Chondrocyte (in vitro differentiated cells): ENCODE results near the gene UBE2H. TPM values are rescaled to one million over a fixed set of nuclear protein-coding genes. Genes with fewer than 3 reads are reported as not detected.
"Not testable (repeated sequence)": the region's sequence is repeated elsewhere in the genome, so short reads cannot be mapped to it uniquely, and the experiment has no call there.

Experiments used
- DNase-seq: peaks from one replicate; pipeline ENCODE4 v3.0.0; 2021; ENCODE audit warnings: mixed read lengths, low spot score
- H3K27ac Mint-ChIP-seq: one replicate; pipeline ENCODE4 v1.8.0; 2021; ENCODE audit warnings: mild to moderate bottlenecking, moderate library complexity, mixed read lengths; ENCODE audit not compliant: unreplicated experiment
- H3K27me3 Mint-ChIP-seq: 2 replicates; pipeline ENCODE4 v1.8.0; 2021; ENCODE audit warnings: low read depth, mixed read lengths
- H3K36me3 Mint-ChIP-seq: 2 replicates; pipeline ENCODE4 v1.8.0; 2021; ENCODE audit warnings: low read depth, mixed read lengths
- H3K4me1 Mint-ChIP-seq: 2 replicates; pipeline ENCODE4 v1.8.0; 2021; ENCODE audit warnings: low read depth, mild to moderate bottlenecking, mixed read lengths
- H3K4me3 Mint-ChIP-seq: one replicate; pipeline ENCODE4 v1.8.0; 2021; ENCODE audit warnings: mild to moderate bottlenecking, moderate library complexity, mixed read lengths; ENCODE audit not compliant: unreplicated experiment
- H3K9me3 Mint-ChIP-seq: 2 replicates; pipeline ENCODE4 v1.8.0; 2021; ENCODE audit warnings: low read depth, mixed read lengths
- total RNA-seq: library from RNA; stranded (reverse); gene quantifications from 3 replicates; pipeline ENCODE4 v1.2.1, GENCODE V29; 2021
- TF ChIP-seq, protein P1 (sequence below): fragments of 200-600 bp; sonication (generic); IDR thresholded peaks from 2 replicates; pipeline ENCODE4 v1.5.0; 2021; ENCODE audit warnings: antibody characterized with exemption, mild to moderate bottlenecking, moderate library complexity

UBE2H gene
- total RNA-seq, 1 donor from 2014 or later: 167 TPM

DNA sequence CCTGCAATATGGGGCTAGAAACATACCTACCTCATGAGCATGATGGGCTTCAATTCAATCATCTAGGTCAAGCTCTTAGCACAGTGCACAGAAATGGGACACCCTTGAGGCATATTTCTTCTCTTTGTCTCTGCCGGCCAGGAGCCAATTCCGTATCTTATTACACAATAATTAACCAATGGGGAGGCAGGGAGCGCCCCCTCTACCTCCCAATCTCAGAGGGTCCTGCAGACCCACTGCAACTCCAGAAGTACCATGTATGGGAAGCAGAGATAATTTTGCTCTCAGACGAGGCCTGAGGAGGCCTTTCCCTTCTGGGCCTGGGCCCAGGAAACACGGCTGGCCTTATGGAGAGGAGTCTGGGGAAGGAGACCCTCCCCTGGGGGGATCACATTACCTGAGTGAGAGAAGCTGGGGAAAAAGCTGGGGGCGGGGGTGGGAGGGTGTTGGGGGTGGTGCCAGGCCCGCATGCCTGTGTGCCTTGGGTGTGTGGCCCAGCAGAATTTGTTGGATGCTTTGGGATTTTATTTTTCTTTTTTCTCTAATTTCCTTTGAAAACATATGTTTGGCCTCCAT is 155.5 kb downstream of the UBE2H start:
- Mint-ChIP-seq H3K9me3 (no peaks in the 10 kb centered on the region), H3K36me3 (no peaks in the 10 kb centered on the region), H3K27me3 (no peaks in the 10 kb centered on the region), H3K27ac (no peak overlapping the region), H3K4me1 (no peaks in the 10 kb centered on the region), H3K4me3 (no peak overlapping the region)
- TF ChIP-seq, protein P1, sequence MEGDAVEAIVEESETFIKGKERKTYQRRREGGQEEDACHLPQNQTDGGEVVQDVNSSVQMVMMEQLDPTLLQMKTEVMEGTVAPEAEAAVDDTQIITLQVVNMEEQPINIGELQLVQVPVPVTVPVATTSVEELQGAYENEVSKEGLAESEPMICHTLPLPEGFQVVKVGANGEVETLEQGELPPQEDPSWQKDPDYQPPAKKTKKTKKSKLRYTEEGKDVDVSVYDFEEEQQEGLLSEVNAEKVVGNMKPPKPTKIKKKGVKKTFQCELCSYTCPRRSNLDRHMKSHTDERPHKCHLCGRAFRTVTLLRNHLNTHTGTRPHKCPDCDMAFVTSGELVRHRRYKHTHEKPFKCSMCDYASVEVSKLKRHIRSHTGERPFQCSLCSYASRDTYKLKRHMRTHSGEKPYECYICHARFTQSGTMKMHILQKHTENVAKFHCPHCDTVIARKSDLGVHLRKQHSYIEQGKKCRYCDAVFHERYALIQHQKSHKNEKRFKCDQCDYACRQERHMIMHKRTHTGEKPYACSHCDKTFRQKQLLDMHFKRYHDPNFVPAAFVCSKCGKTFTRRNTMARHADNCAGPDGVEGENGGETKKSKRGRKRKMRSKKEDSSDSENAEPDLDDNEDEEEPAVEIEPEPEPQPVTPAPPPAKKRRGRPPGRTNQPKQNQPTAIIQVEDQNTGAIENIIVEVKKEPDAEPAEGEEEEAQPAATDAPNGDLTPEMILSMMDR: no peak
- DNase-seq: peak; percentile 21

DNA sequence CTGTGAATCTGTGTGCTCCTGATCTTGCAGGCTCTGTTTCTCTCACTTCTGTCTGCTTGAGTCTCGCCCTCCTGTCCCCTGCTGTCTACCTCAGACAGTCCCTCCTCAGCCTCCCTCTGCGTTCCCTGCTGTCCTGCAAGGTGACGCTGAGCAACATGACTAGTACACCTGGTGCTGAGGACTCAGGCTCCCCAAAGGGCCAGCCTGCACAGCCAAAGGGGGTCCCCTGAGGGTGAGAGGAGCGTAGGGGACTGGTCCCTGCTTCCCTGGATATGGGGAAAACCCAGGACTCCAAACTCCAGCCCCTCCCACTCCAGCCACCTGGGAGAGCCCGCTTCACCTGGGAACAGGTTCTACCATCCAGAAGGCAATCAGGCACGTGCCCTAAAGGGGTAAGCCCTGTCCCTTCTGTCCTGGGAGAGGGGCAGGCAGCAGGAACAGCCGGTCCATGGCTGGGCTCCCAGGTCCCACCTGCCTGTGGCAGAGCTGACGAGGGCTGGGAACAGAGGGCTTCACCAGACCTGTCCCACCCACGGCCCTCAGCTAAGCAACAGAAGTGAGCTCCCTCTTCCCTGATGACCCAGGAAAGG is 156.5 kb downstream of the UBE2H start:
- Mint-ChIP-seq H3K27ac (no peak overlapping the region), H3K9me3 (no peaks in the 10 kb centered on the region), H3K36me3 (no peaks in the 10 kb centered on the region), H3K27me3 (no peaks in the 10 kb centered on the region), H3K4me1 (no peaks in the 10 kb centered on the region), H3K4me3 (no peak overlapping the region)
- DNase-seq: peak; percentile 71
- TF ChIP-seq, protein P1: no peak

DNA sequence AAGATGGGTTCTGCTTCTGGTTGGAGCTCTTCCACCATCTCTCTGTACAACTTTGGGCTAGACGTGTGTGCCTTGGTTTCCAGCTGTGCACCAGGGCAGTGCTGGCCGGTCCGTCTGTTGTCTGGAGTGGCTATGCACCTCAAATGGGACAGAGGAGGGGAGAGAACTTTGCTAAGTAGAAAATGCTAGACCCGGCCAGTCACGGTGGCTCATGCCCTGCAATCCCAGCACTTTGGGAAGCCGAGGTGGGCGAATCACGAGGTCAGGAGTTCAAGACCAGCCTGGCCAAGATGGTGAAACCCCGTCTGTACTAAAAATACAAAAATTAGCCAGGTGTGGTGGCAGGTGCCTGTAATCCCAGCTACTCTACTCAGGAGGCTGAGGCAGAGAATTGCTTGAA is 158.3 kb downstream of the UBE2H start:
- H3K27ac Mint-ChIP-seq, H3K27me3 Mint-ChIP-seq, H3K4me3 Mint-ChIP-seq, H3K9me3 Mint-ChIP-seq, H3K36me3 Mint-ChIP-seq, H3K4me1 Mint-ChIP-seq: not testable (repeated sequence)
- DNase-seq: peak; percentile 55

DNA sequence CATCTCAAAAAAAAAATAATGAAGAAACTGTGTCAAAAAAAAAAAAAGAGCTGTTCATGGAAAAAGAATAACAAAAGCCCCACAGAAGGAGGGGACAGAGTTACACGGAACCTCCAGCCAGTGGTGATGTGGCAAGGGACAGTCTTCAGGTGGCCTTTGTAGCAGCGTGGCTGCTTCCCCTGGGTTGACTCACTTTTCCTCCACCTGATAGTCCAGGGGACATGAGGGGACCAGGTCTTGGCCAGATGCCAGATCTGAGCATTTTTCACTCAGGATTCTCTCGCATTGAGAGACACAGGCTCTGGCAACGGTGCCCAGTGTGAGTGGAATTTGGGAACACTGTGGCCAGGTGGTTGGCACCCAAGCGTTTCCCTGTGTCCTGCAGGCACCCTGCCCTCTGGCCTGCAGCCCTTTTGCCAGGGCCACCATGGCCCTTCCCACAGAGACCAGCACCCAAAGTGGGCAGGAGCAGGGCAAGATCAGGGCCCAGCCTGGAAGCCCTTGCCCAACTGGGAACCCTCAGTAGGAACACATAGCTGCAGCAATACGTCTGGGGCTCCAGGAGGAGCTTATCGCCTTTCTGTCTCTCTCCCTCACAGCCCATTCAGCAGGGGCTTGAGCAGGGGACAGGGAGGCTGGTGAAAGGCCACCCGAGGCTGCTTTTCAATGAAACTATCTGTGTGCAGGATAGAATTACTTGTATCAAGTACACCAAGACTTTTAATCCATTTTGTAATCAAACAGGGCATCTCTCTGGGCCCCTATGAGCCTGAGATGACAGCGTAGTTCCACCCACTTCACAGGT is 159.1 kb downstream of the UBE2H start:
- TF ChIP-seq, protein P1: no peak
- Mint-ChIP-seq H3K4me3 (no peak overlapping the region), H3K27me3 (peaks cover 2% of the 10 kb centered on the region), H3K9me3 (no peaks in the 10 kb centered on the region), H3K27ac (no peak overlapping the region), H3K4me1 (no peaks in the 10 kb centered on the region), H3K36me3 (no peaks in the 10 kb centered on the region)
- peak; percentile 59 for DNase-seq

DNA sequence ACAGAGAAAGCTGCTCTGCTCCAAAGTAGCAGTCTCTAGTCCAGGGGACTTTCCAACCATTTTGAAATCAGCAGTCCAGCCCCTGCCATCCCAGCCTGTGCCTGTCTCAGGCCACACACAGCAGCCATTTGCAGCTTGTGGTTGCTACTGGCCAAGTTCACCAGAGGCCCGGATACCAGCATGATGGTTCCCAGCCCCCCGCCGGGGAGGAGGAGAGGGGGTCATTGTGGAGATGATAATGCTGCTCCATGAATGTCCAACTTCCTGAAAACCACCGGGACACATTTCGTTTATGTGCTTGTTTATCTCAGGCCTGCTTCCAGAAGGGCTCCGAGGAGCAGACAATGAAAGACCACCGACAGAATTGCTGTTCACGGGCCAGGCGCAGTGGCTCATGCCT is 160.0 kb downstream of the UBE2H start:
- H3K4me1 Mint-ChIP-seq: no peaks in the 10 kb centered on the region
- H3K36me3 Mint-ChIP-seq: no peaks in the 10 kb centered on the region
- H3K27me3 Mint-ChIP-seq: peaks cover 4% of the 10 kb centered on the region
- no peak overlapping the region for H3K4me3 Mint-ChIP-seq
- H3K9me3 Mint-ChIP-seq: no peaks in the 10 kb centered on the region
- H3K27ac Mint-ChIP-seq: no peak overlapping the region
- no peak for DNase-seq
- TF ChIP-seq, protein P1: no peak
